Subcutaneous adipose tissue (tissue), 4 donors: ENCODE data around the gene BPTF. TPM values are rescaled to one million over a fixed set of nuclear protein-coding genes. Genes with fewer than 3 reads are reported as not detected.

Experiments used
- total RNA-seq, 4 donors: library from RNA; depleted of rRNA; stranded (reverse); fragments of >200 nt; gene quantifications; one replicate each; pipeline ENCODE4 v1.1.0, GENCODE V29; 2016
- TF ChIP-seq, protein P1 (sequence below): fragments of 450-650 bp; IDR thresholded peaks from one replicate; pipeline ENCODE4 v1.5.1; 2016; ENCODE audit warnings: low read depth, mild to moderate bottlenecking, control low read depth, antibody characterized with exemption, moderate library complexity

BPTF gene
- total RNA-seq, 4 donors from 2014 or later: 64.4 to 95.9 (median 77.5) TPM

DNA sequence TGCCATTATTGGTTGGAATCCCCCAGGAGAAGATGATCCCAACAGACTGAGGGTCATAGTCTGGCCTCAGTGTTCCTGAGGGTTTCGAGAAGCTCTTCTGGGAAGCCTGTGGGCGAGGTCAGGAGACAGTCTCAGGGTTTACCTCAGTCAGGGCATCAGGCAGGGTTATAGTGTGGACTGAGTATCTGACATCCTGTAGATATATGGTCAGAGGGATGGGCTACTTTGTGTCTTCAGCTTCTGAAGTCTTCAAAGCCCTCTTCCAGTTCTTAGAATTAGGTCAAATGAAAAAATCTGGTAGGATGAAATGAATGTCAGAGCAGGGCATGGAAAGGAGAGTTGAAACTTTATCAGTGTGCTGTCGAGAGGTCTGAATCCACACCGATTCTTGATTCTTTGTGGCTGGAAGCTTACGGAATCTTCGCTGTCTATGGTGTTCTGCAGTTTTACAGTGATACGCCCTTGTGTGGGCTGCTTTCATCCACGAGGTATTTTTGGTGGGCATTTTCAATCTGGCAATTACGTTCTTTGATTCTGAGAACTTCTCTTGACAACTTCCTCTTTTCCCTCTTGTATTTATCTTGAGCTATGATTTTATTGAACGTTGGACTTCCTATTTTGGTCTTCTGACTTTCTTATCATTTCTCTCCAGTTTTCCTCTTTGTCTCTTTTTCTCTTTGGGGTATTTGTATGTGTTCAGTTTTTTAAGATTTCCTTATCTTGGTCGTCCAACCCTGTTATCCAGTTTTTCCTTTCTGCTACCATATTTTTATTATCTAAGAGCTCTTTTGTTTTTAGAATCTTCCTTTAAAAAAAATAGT lies 30.4 kb downstream of the BPTF start:
- TF ChIP-seq, protein P1, sequence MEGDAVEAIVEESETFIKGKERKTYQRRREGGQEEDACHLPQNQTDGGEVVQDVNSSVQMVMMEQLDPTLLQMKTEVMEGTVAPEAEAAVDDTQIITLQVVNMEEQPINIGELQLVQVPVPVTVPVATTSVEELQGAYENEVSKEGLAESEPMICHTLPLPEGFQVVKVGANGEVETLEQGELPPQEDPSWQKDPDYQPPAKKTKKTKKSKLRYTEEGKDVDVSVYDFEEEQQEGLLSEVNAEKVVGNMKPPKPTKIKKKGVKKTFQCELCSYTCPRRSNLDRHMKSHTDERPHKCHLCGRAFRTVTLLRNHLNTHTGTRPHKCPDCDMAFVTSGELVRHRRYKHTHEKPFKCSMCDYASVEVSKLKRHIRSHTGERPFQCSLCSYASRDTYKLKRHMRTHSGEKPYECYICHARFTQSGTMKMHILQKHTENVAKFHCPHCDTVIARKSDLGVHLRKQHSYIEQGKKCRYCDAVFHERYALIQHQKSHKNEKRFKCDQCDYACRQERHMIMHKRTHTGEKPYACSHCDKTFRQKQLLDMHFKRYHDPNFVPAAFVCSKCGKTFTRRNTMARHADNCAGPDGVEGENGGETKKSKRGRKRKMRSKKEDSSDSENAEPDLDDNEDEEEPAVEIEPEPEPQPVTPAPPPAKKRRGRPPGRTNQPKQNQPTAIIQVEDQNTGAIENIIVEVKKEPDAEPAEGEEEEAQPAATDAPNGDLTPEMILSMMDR: no peak

DNA sequence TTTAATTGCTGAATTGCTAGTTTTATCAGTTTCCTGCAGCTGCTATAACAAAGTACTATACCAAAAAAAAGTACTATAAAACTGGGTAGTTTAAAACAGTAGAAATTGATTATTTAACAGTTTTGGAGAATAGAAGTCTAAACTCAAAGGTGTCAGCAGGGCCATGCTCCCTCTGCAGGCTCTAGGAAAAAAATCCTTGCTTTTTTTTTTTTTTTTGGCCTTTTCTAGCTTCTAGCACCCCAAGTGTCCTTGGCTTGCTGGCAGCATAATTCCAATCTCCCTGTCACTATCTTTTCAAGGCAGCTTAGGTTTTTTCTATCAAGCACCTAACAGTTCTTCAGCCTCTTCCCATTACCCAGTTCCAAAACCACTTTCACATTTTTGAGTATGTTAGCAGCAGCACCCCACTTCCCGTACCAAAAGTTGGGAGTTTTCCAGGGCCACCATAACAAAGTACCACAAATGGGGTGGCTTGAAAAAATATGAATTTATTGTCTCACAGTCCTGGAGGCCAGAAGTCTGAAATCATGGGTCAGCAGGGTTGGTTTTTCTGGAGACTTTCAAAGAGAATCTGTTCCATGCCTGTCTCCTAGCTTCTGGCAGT lies 37.4 kb downstream of the BPTF start:
- TF ChIP-seq, protein P1: no peak

- TF ChIP-seq, protein P1: no peak
Observed at GRCh38 chr17:67863624-67864247, 38.4 kb downstream of the BPTF start.

- TF ChIP-seq, protein P1: no peak
Observed at GRCh38 chr17:67865438-67865837, 40.1 kb downstream of the BPTF start.

DNA sequence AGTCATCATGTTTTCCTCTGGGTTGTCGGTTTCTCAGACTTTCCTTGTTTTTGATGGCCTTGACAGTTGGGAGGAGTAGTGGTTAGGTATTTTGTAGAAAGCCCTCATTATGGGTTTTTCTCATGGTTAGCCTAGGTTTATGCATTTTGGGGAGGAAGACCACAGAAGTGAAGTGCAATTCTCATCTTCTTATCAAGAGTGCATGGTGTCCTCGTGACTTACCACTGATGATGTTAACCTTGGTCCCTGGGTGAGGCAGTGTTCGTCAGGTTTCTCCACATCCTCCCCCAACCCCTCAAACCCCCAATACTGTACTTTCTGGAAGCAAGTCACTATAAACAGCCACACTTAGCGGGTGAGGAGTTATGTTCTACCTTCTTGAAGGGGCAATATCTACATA lies 42.3 kb downstream of the BPTF start:
- TF ChIP-seq, protein P1: no peak

DNA sequence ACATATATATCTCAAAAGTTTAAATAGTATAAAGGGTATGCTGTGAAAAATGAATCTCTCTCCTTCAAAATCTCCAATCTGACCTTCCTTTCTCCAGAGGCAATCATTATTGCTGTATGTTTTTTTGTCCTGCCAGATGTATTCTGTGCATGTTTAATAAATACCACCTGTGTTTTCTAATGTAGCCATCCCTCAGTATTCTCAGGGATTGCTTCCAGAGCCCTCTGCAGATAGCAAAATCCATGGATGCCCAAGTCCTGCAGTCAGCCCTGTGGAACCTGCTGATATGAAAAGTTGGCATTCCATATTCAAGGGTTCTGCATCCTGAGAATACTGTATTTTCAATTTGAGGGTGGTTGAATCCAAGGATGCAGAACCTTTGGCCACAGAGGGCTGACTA lies 42.9 kb downstream of the BPTF start:
- TF ChIP-seq, protein P1: no peak

- TF ChIP-seq, protein P1: no peak
Observed at GRCh38 chr17:67879662-67880061, 54.4 kb downstream of the BPTF start.
